ENCODE data around the gene L3MBTL4.

Gene L3MBTL4

GRCh38 chr18:6023551-6023950 lies 391.2 kb downstream of the L3MBTL4 start:
- DNase-seq (ENCODE audit: low spot score): no peak

GRCh38 chr18:6022845-6023244 lies 391.9 kb downstream of the L3MBTL4 start:
- DNase-seq (ENCODE audit: low spot score): no peak

- no peak for DNase-seq (ENCODE audit: low spot score)
Measured at GRCh38 chr18:6022074-6022444, 392.7 kb downstream of the L3MBTL4 start.

- no peak for DNase-seq (ENCODE audit: low spot score)
Measured at GRCh38 chr18:6021306-6022073, 393.2 kb downstream of the L3MBTL4 start.

GRCh38 chr18:6018671-6019070 lies 396.0 kb downstream of the L3MBTL4 start:
- DNase-seq (ENCODE audit: low spot score): no peak

GRCh38 chr18:6017171-6017570 lies 397.5 kb downstream of the L3MBTL4 start:
- DNase-seq (ENCODE audit: low spot score): no peak

GRCh38 chr18:6015364-6015763 lies 399.3 kb downstream of the L3MBTL4 start:
- no peak for DNase-seq (ENCODE audit: low spot score)

GRCh38 chr18:6013171-6013810 lies 401.4 kb downstream of the L3MBTL4 start:
- no peak for DNase-seq (ENCODE audit: low spot score)

GRCh38 chr18:6010921-6011320 lies 403.8 kb downstream of the L3MBTL4 start:
- no peak for DNase-seq (ENCODE audit: low spot score)

GRCh38 chr18:6010284-6010683 lies 404.4 kb downstream of the L3MBTL4 start:
- no peak for DNase-seq (ENCODE audit: low spot score)

GRCh38 chr18:6009756-6010155 lies 405.0 kb downstream of the L3MBTL4 start:
- no peak for DNase-seq (ENCODE audit: low spot score)

GRCh38 chr18:6004683-6005082 lies 410.0 kb downstream of the L3MBTL4 start:
- no peak for DNase-seq (ENCODE audit: low spot score)

GRCh38 chr18:6004119-6004518 lies 410.6 kb downstream of the L3MBTL4 start:
- no peak for DNase-seq (ENCODE audit: low spot score)

- DNase-seq (ENCODE audit: low spot score): no peak
Measured at GRCh38 chr18:6001867-6002266, 412.8 kb downstream of the L3MBTL4 start.

- DNase-seq (ENCODE audit: low spot score): no peak
Measured at GRCh38 chr18:5998907-5999306, 415.8 kb downstream of the L3MBTL4 start.

- DNase-seq (ENCODE audit: low spot score): no peak
Measured at GRCh38 chr18:5998166-5998881, 416.4 kb downstream of the L3MBTL4 start.

GRCh38 chr18:5997361-5997760 lies 417.4 kb downstream of the L3MBTL4 start:
- no peak for DNase-seq (ENCODE audit: low spot score)

- DNase-seq (ENCODE audit: low spot score): no peak
Measured at GRCh38 chr18:5995626-5996025, 419.1 kb downstream of the L3MBTL4 start.

- no peak for DNase-seq (ENCODE audit: low spot score)
Measured at GRCh38 chr18:5993938-5994337, 420.8 kb downstream of the L3MBTL4 start.

- DNase-seq (ENCODE audit: low spot score): no peak
Measured at GRCh38 chr18:5992381-5992780, 422.3 kb downstream of the L3MBTL4 start.

- no peak for DNase-seq (ENCODE audit: low spot score)
Measured at GRCh38 chr18:5987249-5987648, 427.5 kb downstream of the L3MBTL4 start.

GRCh38 chr18:5986257-5986931 lies 428.3 kb downstream of the L3MBTL4 start:
- no peak for DNase-seq (ENCODE audit: low spot score)

GRCh38 chr18:5984245-5984644 lies 430.5 kb downstream of the L3MBTL4 start:
- DNase-seq (ENCODE audit: low spot score): no peak

Measured in left forelimb (tissue), 1 donor.